Neural progenitor cell (in vitro differentiated cells): ENCODE measurements around the gene JSRP1. TPM values are rescaled to one million over a fixed set of nuclear protein-coding genes. Genes with fewer than 3 reads are reported as not detected.

Source experiments
- DNase-seq: peaks from one replicate; pipeline ENCODE4 v3.0.0-alpha.2; 2016; ENCODE audit warnings: low spot score
- H2AFZ ChIP-seq: fragments of 200-600 bp; sonication (generic); replicated peaks from 2 replicates; pipeline ENCODE4 v1.6.1; 2016; ENCODE audit warnings: antibody characterized with exemption
- H3F3A ChIP-seq: fragments of 200-600 bp; sonication (generic); 2 replicates; pipeline ENCODE4 v1.6.1; 2016; ENCODE audit warnings: antibody characterized with exemption, low read depth
- H3K27ac ChIP-seq: fragments of 200-600 bp; sonication (generic); 2 replicates; pipeline ENCODE4 v1.5.1; 2016; ENCODE audit warnings: mild to moderate bottlenecking
- H3K27me3 ChIP-seq: fragments of 200-600 bp; sonication (generic); 2 replicates; pipeline ENCODE4 v1.6.1; 2016; ENCODE audit warnings: mild to moderate bottlenecking, moderate library complexity
- H3K36me3 ChIP-seq: fragments of 200-600 bp; sonication (generic); 2 replicates; pipeline ENCODE4 v1.5.1; 2016
- H3K4me1 ChIP-seq: fragments of 200-600 bp; sonication (generic); 2 replicates; pipeline ENCODE4 v1.6.1; 2016; ENCODE audit warnings: mixed run types
- H3K4me2 ChIP-seq: fragments of 200-600 bp; sonication (generic); 2 replicates; pipeline ENCODE4 v1.6.1; 2016
- H3K4me3 ChIP-seq: fragments of 200-600 bp; sonication (generic); 2 replicates; pipeline ENCODE4 v1.5.1; 2016
- H3K79me2 ChIP-seq: fragments of 200-600 bp; sonication (generic); 2 replicates; pipeline ENCODE4 v1.6.1; 2016; ENCODE audit warnings: low read depth
- H3K9ac ChIP-seq: fragments of 200-600 bp; sonication (generic); 2 replicates; pipeline ENCODE4 v1.6.1; 2016
- H3K9me3 ChIP-seq: fragments of 200-600 bp; sonication (generic); 2 replicates; pipeline ENCODE4 v1.5.1; 2016; ENCODE audit warnings: low read depth
- H4K20me1 ChIP-seq: fragments of 200-600 bp; sonication (generic); 2 replicates; pipeline ENCODE4 v1.6.1; 2016; ENCODE audit warnings: low read depth
- H3K27ac Mint-ChIP-seq: 3 replicates; pipeline ENCODE4 v1.8.0; 2021; ENCODE audit warnings: mixed read lengths
- H3K27me3 Mint-ChIP-seq: 2 replicates; pipeline ENCODE4 v1.8.0; 2022; ENCODE audit warnings: low read depth, mild to moderate bottlenecking, inconsistent platforms, moderate library complexity, mixed read lengths; ENCODE audit not compliant: insufficient read depth
- H3K36me3 Mint-ChIP-seq: 3 replicates; pipeline ENCODE4 v1.8.0; 2021; ENCODE audit warnings: mixed read lengths
- H3K4me1 Mint-ChIP-seq: 3 replicates; pipeline ENCODE4 v1.8.0; 2021; ENCODE audit warnings: mixed read lengths
- H3K4me3 Mint-ChIP-seq: 3 replicates; pipeline ENCODE4 v1.8.0; 2021; ENCODE audit warnings: mild to moderate bottlenecking, moderate library complexity, mixed read lengths
- H3K9me3 Mint-ChIP-seq: 3 replicates; pipeline ENCODE4 v1.8.0; 2020; ENCODE audit warnings: mixed read lengths
- CTCF ChIP-seq: fragments of 200-600 bp; sonication (generic); IDR thresholded peaks from 2 replicates; pipeline ENCODE4 v1.5.1; 2017; ENCODE audit warnings: antibody characterized with exemption, mild to moderate bottlenecking
- EZH2 ChIP-seq: fragments of 200-600 bp; sonication (generic); IDR thresholded peaks from 2 replicates; pipeline ENCODE4 v1.6.1; 2017; ENCODE audit warnings: antibody characterized with exemption, mild to moderate bottlenecking, moderate library complexity
- EZH2phosphoT487 ChIP-seq: fragments of 200-600 bp; sonication (generic); IDR thresholded peaks from 2 replicates; pipeline ENCODE4 v1.6.1; 2017; ENCODE audit warnings: antibody characterized with exemption
- total RNA-seq: library from RNA; depleted of rRNA; stranded (reverse); fragments of >200 nt; gene quantifications from 2 replicates; pipeline ENCODE4 v1.2.3, GENCODE V29; 2015; ENCODE audit warnings: low replicate concordance

Gene JSRP1
- total RNA-seq, 1 donor from 2014 or later: not detected

GRCh38 chr19:2216361-2217225, 39.6 kb downstream of the JSRP1 start:
- no peaks in the 10 kb centered on the region for H4K20me1 ChIP-seq
- no peak overlapping the region for H3K4me3 ChIP-seq
- H3K79me2 ChIP-seq: no peaks in the 10 kb centered on the region
- Mint-ChIP-seq H3K27me3 (peaks cover 5% of the 10 kb centered on the region), H3K36me3 (peaks cover 20% of the 10 kb centered on the region), H3K27ac (no peak overlapping the region), H3K4me1 (no peaks in the 10 kb centered on the region), H3K4me3 (no peak overlapping the region), H3K9me3 (no peaks in the 10 kb centered on the region)
- H3K4me1 ChIP-seq: no peaks in the 10 kb centered on the region
- no peak overlapping the region for H3K27ac ChIP-seq
- no peak for DNase-seq
- no peak for TF ChIP-seq EZH2phosphoT487
- TF ChIP-seq CTCF: no peak
- TF ChIP-seq EZH2: no peak
- no peak overlapping the region for H2AFZ ChIP-seq
- no peaks in the 10 kb centered on the region for H3F3A ChIP-seq
- no peaks in the 10 kb centered on the region for H3K9me3 ChIP-seq
- no peak overlapping the region for H3K4me2 ChIP-seq
- no peak overlapping the region for H3K9ac ChIP-seq
- H3K36me3 ChIP-seq: no peaks in the 10 kb centered on the region
- H3K27me3 ChIP-seq: no peaks in the 10 kb centered on the region

GRCh38 chr19:2215281-2215751, 40.9 kb downstream of the JSRP1 start:
- Histone ChIP-seq H4K20me1 (no peaks in the 10 kb centered on the region), H3K9me3 (no peaks in the 10 kb centered on the region), H3K27me3 (no peaks in the 10 kb centered on the region), H3K79me2 (no peaks in the 10 kb centered on the region), H3K36me3 (no peaks in the 10 kb centered on the region), H2AFZ (no peak overlapping the region), H3K27ac (no peak overlapping the region), H3K4me1 (no peaks in the 10 kb centered on the region), H3K9ac (no peak overlapping the region), H3K4me2 (no peak overlapping the region), H3K4me3 (no peak overlapping the region), H3F3A (no peaks in the 10 kb centered on the region)
- H3K27ac Mint-ChIP-seq: no peak overlapping the region
- DNase-seq: peak; percentile 44
- no peaks in the 10 kb centered on the region for H3K4me1 Mint-ChIP-seq
- peaks cover 7% of the 10 kb centered on the region for H3K27me3 Mint-ChIP-seq
- no peak for TF ChIP-seq EZH2phosphoT487
- TF ChIP-seq EZH2: no peak
- TF ChIP-seq CTCF: no peak
- peaks cover 25% of the 10 kb centered on the region for H3K36me3 Mint-ChIP-seq
- no peaks in the 10 kb centered on the region for H3K9me3 Mint-ChIP-seq
- H3K4me3 Mint-ChIP-seq: no peak overlapping the region

- TF ChIP-seq EZH2: no peak
- H3K4me3 ChIP-seq: no peak overlapping the region
- no peak overlapping the region for H2AFZ ChIP-seq
- H3K36me3 ChIP-seq: no peaks in the 10 kb centered on the region
- no peaks in the 10 kb centered on the region for H3K9me3 Mint-ChIP-seq
- H3K4me1 ChIP-seq: no peaks in the 10 kb centered on the region
- H3K9ac ChIP-seq: no peak overlapping the region
- no peak overlapping the region for H3K27ac Mint-ChIP-seq
- DNase-seq: no peak
- H3K9me3 ChIP-seq: no peaks in the 10 kb centered on the region
- no peaks in the 10 kb centered on the region for H3K4me1 Mint-ChIP-seq
- H3K4me2 ChIP-seq: no peak overlapping the region
- peaks cover 8% of the 10 kb centered on the region for H3K27me3 Mint-ChIP-seq
- no peak overlapping the region for H3K27ac ChIP-seq
- no peaks in the 10 kb centered on the region for H3K79me2 ChIP-seq
- peaks cover 23% of the 10 kb centered on the region for H3K36me3 Mint-ChIP-seq
- H4K20me1 ChIP-seq: no peaks in the 10 kb centered on the region
- no peaks in the 10 kb centered on the region for H3K27me3 ChIP-seq
- no peaks in the 10 kb centered on the region for H3F3A ChIP-seq
- no peak overlapping the region for H3K4me3 Mint-ChIP-seq
These were observed 42.0 kb downstream of the JSRP1 start for GRCh38 chr19:2214251-2214650.

GRCh38 chr19:2213799-2214198, 42.4 kb downstream of the JSRP1 start:
- no peaks in the 10 kb centered on the region for H3K9me3 Mint-ChIP-seq
- H3K27ac Mint-ChIP-seq: no peak overlapping the region
- Histone ChIP-seq H3K4me1 (no peaks in the 10 kb centered on the region), H3K79me2 (no peaks in the 10 kb centered on the region), H3K4me3 (no peak overlapping the region), H4K20me1 (no peaks in the 10 kb centered on the region), H2AFZ (no peak overlapping the region), H3K9me3 (no peaks in the 10 kb centered on the region), H3F3A (no peaks in the 10 kb centered on the region), H3K27me3 (no peaks in the 10 kb centered on the region), H3K4me2 (no peak overlapping the region), H3K27ac (no peak overlapping the region), H3K36me3 (no peaks in the 10 kb centered on the region), H3K9ac (no peak overlapping the region)
- peaks cover 23% of the 10 kb centered on the region for H3K36me3 Mint-ChIP-seq
- TF ChIP-seq CTCF (no peak), EZH2 (no peak), EZH2phosphoT487 (no peak)
- H3K4me3 Mint-ChIP-seq: no peak overlapping the region
- DNase-seq: no peak
- peaks cover 8% of the 10 kb centered on the region for H3K27me3 Mint-ChIP-seq
- no peaks in the 10 kb centered on the region for H3K4me1 Mint-ChIP-seq
